B cell (primary cell): ENCODE measurements around the gene MYMK. TPM values are rescaled to one million over a fixed set of nuclear protein-coding genes. Genes with fewer than 3 reads are reported as not detected.

Experiments used
- ATAC-seq: fragments of 200-7000 bp; cut with Tn5 transposase; one replicate; pipeline ENCODE4 v1.10.0; 2021; ENCODE audit warnings: low read depth, mild to moderate bottlenecking, moderate number of reproducible peaks, moderate library complexity
- CTCF ChIA-PET: fragments of 350-600 bp; sonication (Branson Sonifier 250); formaldehyde crosslinking; loops from one replicate; lab custom pipeline; 2021; ENCODE audit warnings: antibody characterized with exemption, inconsistent platforms; lab: Charles Lee
- POLR2A ChIA-PET: fragments of 350-600 bp; sonication (Branson Sonifier 250); formaldehyde crosslinking; loops from one replicate; lab custom pipeline; 2021; ENCODE audit warnings: antibody characterized with exemption; lab: Charles Lee
- DNase-seq: peaks from one replicate; pipeline ENCODE4 v3.0.0; 2013
- H2AFZ ChIP-seq: 2 replicates; pipeline ENCODE4 v1.6.1; 2012; ENCODE audit warnings: mild to moderate bottlenecking, low read depth, low read length; ENCODE audit not compliant: insufficient read depth, poor library complexity, severe bottlenecking
- H3K27ac ChIP-seq, 2 donors: 1 replicate in 1 of 2; 2 replicates in 1 of 2; pipeline ENCODE4 v1.5.1; 2012 to 2013; ENCODE audit warnings: low read length in 2 of 2, mild to moderate bottlenecking in 2 of 2, moderate library complexity in 1 of 2
- H3K27me3 ChIP-seq, 4 experiments: fragments of 200-600 bp in 1 of 4; sonication (generic) in 1 of 4; replicated peaks in 1 of 4; 1 replicate in 2 of 4; 2 replicates in 2 of 4; pipeline versions ENCODE4 v1.6.1 to v1.7.0; 2013 to 2016; ENCODE audit warnings: low read length in 3 of 4, mild to moderate bottlenecking in 2 of 4, mixed read lengths in 1 of 4, moderate library complexity in 1 of 4; ENCODE audit not compliant: insufficient read depth in 4 of 4, control insufficient read depth in 3 of 4; ENCODE audit errors: control extremely low read depth in 1 of 4
- H3K36me3 ChIP-seq, 2 experiments: replicated peaks in 1 of 2; 1 replicate in 1 of 2; 2 replicates in 1 of 2; pipeline versions ENCODE4 v1.6.1 to v1.7.1; 2013; ENCODE audit warnings: low read length in 1 of 2; ENCODE audit not compliant: insufficient read depth in 2 of 2, control insufficient read depth in 1 of 2; ENCODE audit errors: control extremely low read depth in 1 of 2, extremely low read depth in 1 of 2
- H3K4me1 ChIP-seq, 2 donors: fragments of 200-600 bp in 1 of 2; sonication (generic) in 1 of 2; 1 replicate in 1 of 2; 2 replicates in 1 of 2; pipeline versions ENCODE4 v1.5.1 to v1.6.1; 2013 to 2017; ENCODE audit warnings: low read length in 2 of 2; ENCODE audit not compliant: control insufficient read depth in 2 of 2, insufficient read depth in 2 of 2
- H3K4me2 ChIP-seq: replicated peaks from 2 replicates; pipeline ENCODE3; 2012; ENCODE audit warnings: mild to moderate bottlenecking, low read depth, low read length; ENCODE audit not compliant: poor library complexity, severe bottlenecking
- H3K4me3 ChIP-seq, 5 experiments: fragments of 200-600 bp in 1 of 5; sonication (generic) in 1 of 5; 1 replicate in 3 of 5; 2 replicates in 2 of 5; pipeline versions ENCODE4 v1.5.1 to v1.7.0; 2011 to 2016; ENCODE audit warnings: low read length in 4 of 5, mild to moderate bottlenecking in 4 of 5, low read depth in 2 of 5, control low read depth in 1 of 5, moderate library complexity in 1 of 5; ENCODE audit not compliant: insufficient read depth in 1 of 5; ENCODE audit errors: control extremely low read depth in 1 of 5, extremely low read depth in 1 of 5
- H3K79me2 ChIP-seq: fragments of 200-600 bp; sonication (generic); one replicate; pipeline ENCODE4 v1.6.0; 2016; ENCODE audit warnings: low read length; ENCODE audit not compliant: control insufficient read depth, insufficient read depth
- H3K9ac ChIP-seq: fragments of 200-600 bp; sonication (generic); 2 replicates; pipeline ENCODE4 v1.6.1; 2017; ENCODE audit warnings: mild to moderate bottlenecking, low read length, moderate library complexity
- H3K9me3 ChIP-seq, 3 donors: one replicate each; pipeline versions ENCODE4 v1.6.1 to v1.7.1; 2013; ENCODE audit warnings: low read length in 2 of 3; ENCODE audit not compliant: control insufficient read depth in 2 of 3, insufficient read depth in 1 of 3; ENCODE audit errors: control extremely low read depth in 1 of 3
- H4K20me1 ChIP-seq: 2 replicates; pipeline ENCODE4 v1.6.0; 2012; ENCODE audit warnings: mild to moderate bottlenecking, low read length; ENCODE audit not compliant: insufficient read depth, control insufficient read depth, poor library complexity, severe bottlenecking
- H3K27ac Mint-ChIP-seq: one replicate; pipeline ENCODE4 v1.8.0; 2021; ENCODE audit warnings: mixed read lengths
- H3K27me3 Mint-ChIP-seq: one replicate; pipeline ENCODE4 v1.8.0; 2021; ENCODE audit warnings: mixed read lengths
- H3K4me1 Mint-ChIP-seq: one replicate; pipeline ENCODE4 v1.8.0; 2021; ENCODE audit warnings: mixed read lengths
- H3K4me3 Mint-ChIP-seq: one replicate; pipeline ENCODE4 v1.8.0; 2021; ENCODE audit warnings: mixed read lengths
- H3K9me3 Mint-ChIP-seq: one replicate; pipeline ENCODE4 v1.8.0; 2022; ENCODE audit warnings: mixed read lengths; ENCODE audit not compliant: insufficient read depth
- CTCF ChIP-seq: fragments of 200-600 bp; IDR thresholded peaks from one replicate; pipeline ENCODE4 v1.8.0; 2022; ENCODE audit warnings: antibody characterized with exemption, mild to moderate bottlenecking
- EZH2 ChIP-seq: IDR thresholded peaks from 2 replicates; pipeline ENCODE4 v1.6.1; 2012; ENCODE audit warnings: borderline replicate concordance, low read depth, mild to moderate bottlenecking, moderate library complexity, low read length; ENCODE audit not compliant: insufficient read depth, poor library complexity, severe bottlenecking
- WGBS: methylation state at CpG from one replicate; pipeline ENCODE4 v1.1.5; 2013; ENCODE audit warnings: missing lambda C conversion rate; ENCODE audit not compliant: insufficient coverage; 5-methylcytosine and 5-hydroxymethylcytosine counted together
- intact Hi-C: fragments of 100-400 bp; cut with micrococcal nuclease; formaldehyde crosslinking; loops from one replicate; pipeline ENCODE4 v1.10.0; 2022
- polyA plus RNA-seq: library from polyadenylated mRNA; depleted of rRNA; stranded (reverse); fragments of >200 nt; gene quantifications from 2 replicates; pipeline ENCODE4 v1.2.3, GENCODE V29; 2012
- total RNA-seq, 2 donors: library from RNA; stranded (reverse); fragments of 120-200 nt in 1 of 2; gene quantifications; 1 replicate in 1 of 2; 2 replicates in 1 of 2; pipeline versions ENCODE4 v1.2.3 to v1.2.4, GENCODE V29; 2013 to 2022

Gene MYMK
- total and polyA plus RNA-seq, 2 donors (not counting 1 experiment from before 2014, with no cell fraction given), result not detected

- WGBS, result 69% methylated on average over 36 of the region's 36 CpGs
- Histone ChIP-seq H3K9me3 (no peaks in the 10 kb centered on the region), H3K4me3 (no peak overlapping the region), H4K20me1 (no peaks in the 10 kb centered on the region), H3K79me2 (no peaks in the 10 kb centered on the region), H3K36me3 (no peaks in the 10 kb centered on the region), H3K4me2 (no peak overlapping the region), H2AFZ (no peak overlapping the region), H3K9ac (no peak overlapping the region), H3K4me1 (no peaks in the 10 kb centered on the region), H3K27ac (no peak overlapping the region), H3K27me3 (peaks cover 0 to 6% (median 0%) of the 10 kb centered on the region in 4 experiments)
- Mint-ChIP-seq H3K4me1 (no peaks in the 10 kb centered on the region), H3K27ac (no peak overlapping the region), H3K9me3 (no peaks in the 10 kb centered on the region), H3K4me3 (no peak overlapping the region), H3K27me3 (peaks cover 13% of the 10 kb centered on the region)
- POLR2A ChIA-PET, result no interaction called here
- CTCF ChIA-PET, result no interaction called here
- ATAC-seq, result no peak
- no peak for TF ChIP-seq EZH2
- TF ChIP-seq CTCF, result no peak
- DNase-seq, result no peak
- intact Hi-C loops, result no loop called here
These were observed 45.3 kb upstream of the MYMK start for GRCh38 chr9:133569891-133570690.

GRCh38 chr9:133569121-133569785 is 44.5 kb upstream of the MYMK start:
- H3K27ac ChIP-seq, result no peak overlapping the region
- no peak overlapping the region for H3K4me2 ChIP-seq
- H3K9me3 Mint-ChIP-seq, result no peaks in the 10 kb centered on the region
- peaks cover 9% of the 10 kb centered on the region for H3K27me3 Mint-ChIP-seq
- DNase-seq (no peak), ATAC-seq (no peak)
- H4K20me1 ChIP-seq, result no peaks in the 10 kb centered on the region
- no peaks in the 10 kb centered on the region for H3K4me1 Mint-ChIP-seq
- no peak overlapping the region for H3K4me3 ChIP-seq
- H3K4me3 Mint-ChIP-seq, result no peak overlapping the region
- no peak overlapping the region for H3K9ac ChIP-seq
- TF ChIP-seq EZH2 (no peak), CTCF (no peak)
- intact Hi-C loops, result no loop called here
- 86% methylated on average over 11 of the region's 14 CpGs for WGBS
- H3K4me1 ChIP-seq, result no peaks in the 10 kb centered on the region
- H3K36me3 ChIP-seq, result no peaks in the 10 kb centered on the region
- no peak overlapping the region for H3K27ac Mint-ChIP-seq
- H3K27me3 ChIP-seq, result peaks cover 0 to 6% (median 0%) of the 10 kb centered on the region in 4 experiments
- CTCF ChIA-PET, result no interaction called here
- POLR2A ChIA-PET, result no interaction called here
- H2AFZ ChIP-seq, result no peak overlapping the region
- no peaks in the 10 kb centered on the region for H3K9me3 ChIP-seq
- no peaks in the 10 kb centered on the region for H3K79me2 ChIP-seq
